HG02970 (cell line): ENCODE results near the gene SLC29A3.

Source experiments
- ATAC-seq: cut with Tn5 transposase; IDR thresholded peaks from one replicate; pipeline ENCODE4 v1.9.1; 2021; ENCODE audit warnings: mild to moderate bottlenecking, moderate library complexity, moderate number of reproducible peaks; ENCODE audit not compliant: unreplicated experiment, low FRiP score

SLC29A3 gene

GRCh38 chr10:71299071-71299785, 19.8 kb upstream of the SLC29A3 start:
- ATAC-seq = no peak

GRCh38 chr10:71300555-71301370, 18.3 kb upstream of the SLC29A3 start:
- no peak for ATAC-seq

DNA sequence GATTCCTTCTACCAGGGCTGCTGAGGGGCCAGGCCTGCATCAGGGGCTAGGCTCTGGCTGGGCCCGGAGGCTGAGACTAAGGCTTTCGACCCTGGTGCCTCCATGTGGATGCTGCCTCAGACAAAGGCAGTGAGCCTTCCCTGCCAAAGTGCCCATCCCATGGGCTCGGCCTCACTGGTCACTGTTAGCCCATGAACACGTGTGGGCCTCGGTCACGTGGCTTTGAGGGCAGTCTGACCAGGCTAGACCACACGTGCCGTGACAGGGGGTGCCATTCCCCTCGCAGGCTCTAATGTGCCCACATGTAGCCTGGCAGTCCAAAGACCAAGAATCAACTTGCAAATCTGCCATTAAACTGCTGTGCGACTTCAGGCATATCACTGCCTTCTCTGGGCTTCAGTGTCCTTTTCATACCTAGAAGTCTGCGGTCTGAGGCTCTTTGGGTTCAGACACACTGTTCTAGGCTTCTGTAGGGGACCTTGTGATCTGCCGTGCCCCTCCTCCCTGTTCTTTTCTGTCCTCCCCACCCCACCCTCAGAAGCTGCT, 17.6 kb upstream of the SLC29A3 start:
- no peak for ATAC-seq

DNA sequence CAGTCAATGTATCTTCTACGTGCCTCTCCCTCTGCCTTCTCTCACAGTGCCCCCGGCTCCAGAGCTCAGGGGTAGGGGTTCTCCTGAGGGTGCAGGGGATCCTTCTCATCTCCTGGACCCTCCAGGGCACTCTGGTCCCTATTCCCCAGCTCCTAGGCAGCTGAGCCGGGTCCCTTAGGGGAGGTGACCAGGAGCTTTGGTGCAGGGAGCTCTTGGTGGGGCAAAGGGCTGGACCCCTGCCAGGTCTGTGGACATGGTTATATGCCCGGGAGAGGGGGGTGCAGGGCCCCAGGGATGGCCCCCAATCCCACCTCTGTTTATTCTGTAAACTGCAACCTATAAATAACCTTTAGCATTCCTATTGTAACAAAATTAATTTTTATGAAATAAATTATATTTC, 16.6 kb upstream of the SLC29A3 start:
- ATAC-seq = no peak

DNA sequence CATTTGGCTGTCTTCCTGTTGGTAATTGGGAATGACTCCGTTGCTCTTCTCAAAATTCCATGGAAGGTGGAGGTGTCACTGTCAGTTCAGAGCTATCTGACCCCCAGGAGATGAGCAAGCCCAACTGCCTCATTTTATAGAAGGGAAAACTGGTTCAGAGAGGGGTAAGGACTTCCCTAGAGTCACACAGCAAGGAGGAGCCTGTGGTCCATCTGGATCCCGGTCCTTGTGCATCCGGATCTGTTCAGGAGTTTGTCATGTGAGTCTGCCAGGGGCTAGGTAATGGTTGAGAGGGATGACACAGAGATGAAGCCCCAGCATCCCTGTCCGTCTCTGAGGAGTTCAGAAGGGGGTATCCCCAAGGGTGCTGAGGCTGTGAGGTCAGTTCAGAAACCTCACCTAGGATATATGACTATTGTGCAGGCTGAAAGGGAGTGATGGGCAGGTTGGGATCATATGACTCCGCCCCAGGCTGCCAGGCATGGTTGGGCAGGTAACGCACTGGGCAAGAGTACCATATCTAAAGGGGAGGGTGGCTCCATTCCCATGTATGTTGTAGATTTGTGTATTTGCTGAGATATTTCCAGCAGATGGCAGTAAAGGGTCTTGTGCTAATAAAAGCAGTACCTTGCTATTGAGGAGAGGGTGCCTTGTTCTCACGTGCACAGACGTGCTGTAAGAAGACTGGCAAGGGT, 16.0 kb upstream of the SLC29A3 start:
- no peak for ATAC-seq

- ATAC-seq = no peak
These were observed 15.5 kb upstream of the SLC29A3 start for GRCh38 chr10:71303569-71303907.

DNA sequence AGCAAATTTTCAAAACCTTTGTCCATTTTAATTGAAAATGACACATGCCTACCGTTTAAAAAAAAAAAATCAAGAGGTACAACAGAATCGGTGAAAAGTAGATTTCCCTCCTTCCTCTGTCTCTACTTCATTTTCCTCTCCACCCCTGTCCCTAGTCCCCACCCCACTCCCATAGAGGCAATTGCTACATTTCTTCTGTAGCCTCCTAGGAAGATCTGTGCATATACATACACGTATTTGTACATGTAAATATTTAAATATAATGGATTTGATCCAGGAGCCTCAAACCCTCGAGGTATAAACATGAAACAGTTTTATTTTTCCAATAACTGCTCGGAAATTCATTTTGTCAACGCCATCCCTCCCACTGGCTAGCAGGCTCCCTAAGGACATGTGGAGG, 14.1 kb upstream of the SLC29A3 start:
- ATAC-seq = no peak

DNA sequence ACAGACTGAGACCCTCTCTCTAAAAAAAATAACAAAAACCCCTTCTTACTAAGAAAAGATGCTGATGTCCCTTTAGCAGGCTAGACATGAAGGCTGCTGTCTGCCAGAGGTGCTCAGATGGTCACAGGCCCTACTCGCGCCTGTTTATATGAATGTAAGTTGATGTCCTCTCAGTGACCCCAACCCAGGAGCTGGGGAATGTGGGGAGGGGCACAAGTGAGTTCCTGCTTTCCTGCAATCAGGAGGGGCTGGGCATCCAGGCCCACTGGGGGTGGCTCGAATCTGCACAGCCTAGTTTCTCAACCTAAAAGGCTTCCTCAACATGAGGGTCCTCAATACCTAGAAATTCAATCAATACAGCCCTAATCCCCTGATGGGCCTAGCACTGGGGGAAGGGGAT, 12.1 kb upstream of the SLC29A3 start:
- ATAC-seq = no peak

GRCh38 chr10:71307469-71308085, 11.5 kb upstream of the SLC29A3 start:
- ATAC-seq = no peak

- ATAC-seq = no peak
These were observed 10.8 kb upstream of the SLC29A3 start for GRCh38 chr10:71308244-71308643.

- no peak for ATAC-seq
These were observed 10.1 kb upstream of the SLC29A3 start for GRCh38 chr10:71308985-71309384.

DNA sequence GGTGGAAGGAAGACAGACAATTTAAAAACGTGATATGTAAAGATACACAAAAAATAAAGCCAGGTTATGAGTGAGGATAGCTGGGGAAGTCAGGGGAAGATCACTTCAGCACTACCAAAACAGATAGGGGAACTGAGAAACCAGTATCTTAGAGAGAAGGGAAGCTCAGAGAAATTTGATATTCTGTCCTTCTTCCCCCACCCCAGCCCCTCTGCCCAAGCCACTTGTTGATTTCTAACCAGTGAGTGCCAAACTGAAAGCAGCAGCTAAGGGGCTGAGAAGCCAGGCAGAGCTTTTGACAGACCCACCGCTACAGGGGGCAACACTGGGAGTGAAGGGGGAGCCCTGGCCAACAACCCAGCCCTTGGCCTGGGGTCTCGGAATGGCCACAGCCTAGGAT, 9.1 kb upstream of the SLC29A3 start:
- ATAC-seq = no peak

DNA sequence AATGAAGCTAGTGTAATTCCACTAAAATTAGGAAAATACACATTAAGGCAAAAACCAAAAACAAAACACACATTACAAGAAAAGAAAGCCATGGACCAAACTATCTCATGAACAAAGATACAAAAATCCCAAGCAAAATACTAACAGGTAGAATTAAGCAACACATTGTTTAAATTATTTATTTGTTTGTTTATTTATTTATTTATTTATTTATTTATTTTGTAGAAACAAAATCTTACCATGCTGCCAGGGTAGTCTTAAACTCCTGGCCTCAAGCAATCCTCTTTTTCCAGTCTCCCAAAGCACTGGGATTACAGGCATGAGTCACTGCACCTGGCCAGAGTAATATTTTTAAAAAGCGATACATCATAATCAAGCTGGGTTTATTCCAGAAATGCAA, 6.8 kb upstream of the SLC29A3 start:
- no peak for ATAC-seq

- no peak for ATAC-seq
These were observed 6.0 kb upstream of the SLC29A3 start for GRCh38 chr10:71312811-71313789.

DNA sequence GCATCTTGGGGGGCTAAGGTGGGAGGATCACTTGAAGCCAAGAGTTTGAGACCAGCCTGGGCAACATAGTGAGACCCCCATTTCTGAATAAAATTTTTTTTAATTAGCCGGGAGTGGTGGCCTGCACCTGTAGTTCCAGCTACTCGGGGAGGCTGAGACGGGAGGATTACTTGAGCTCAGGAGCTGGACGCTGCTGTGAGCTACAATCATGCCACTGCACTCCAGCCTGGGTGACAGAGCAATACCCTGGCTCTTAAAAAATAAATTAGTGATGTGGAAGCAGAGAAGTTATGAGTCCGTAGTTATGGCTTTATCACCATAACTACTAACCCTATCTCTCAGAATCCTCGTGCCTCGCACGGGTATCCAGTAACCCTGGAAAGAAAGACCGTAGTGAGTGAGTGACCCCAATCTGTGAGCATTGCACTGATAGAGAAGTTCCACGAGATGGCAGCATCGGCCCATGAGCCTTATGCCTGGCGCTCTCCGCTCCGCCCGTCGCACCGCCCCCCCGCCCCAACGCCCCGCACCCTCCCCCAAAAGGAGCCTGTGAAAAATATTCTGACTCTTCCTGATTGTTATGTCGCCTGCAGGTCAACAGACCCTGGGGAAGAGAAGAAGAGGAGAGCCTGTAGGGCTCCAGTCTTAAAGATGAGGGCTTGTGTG, 4.9 kb upstream of the SLC29A3 start:
- ATAC-seq = no peak

- no peak for ATAC-seq
These were observed 4.3 kb upstream of the SLC29A3 start for GRCh38 chr10:71314694-71315225.

DNA sequence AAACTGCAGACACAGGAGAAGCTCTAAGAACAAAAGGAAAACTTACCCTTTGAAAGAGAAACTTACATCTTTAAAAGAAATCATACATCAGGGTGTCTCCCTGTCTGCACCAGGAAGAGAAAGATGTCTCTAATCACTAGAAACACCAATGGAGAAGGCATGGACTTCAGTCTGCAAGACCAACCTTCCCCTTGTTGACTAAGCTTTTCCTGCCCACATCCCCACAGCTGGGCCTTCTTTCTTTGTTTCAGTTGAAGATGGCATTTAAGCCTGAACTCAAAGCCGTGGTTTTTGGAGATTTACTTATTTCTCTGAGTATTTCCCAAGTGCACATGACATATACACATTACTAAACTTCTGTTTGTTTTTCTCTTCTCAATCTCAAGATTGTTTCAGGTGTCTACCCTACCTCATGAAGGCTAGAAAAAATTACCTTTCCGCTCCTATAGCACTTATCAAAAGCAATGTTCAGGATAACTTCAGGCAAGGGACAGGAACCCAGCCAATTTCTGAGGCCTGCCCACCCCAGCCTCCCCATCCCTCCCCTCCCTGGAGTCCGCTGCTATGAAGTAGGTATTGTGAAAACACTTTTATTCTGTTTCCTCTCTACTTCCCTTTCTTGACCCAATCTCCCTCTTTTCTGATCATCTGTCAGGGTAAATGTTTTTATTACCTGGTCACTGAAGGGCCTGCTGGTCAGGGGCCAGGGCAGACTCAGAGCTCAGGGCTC, 2.8 kb upstream of the SLC29A3 start:
- ATAC-seq = no peak

GRCh38 chr10:71316786-71317160, 2.3 kb upstream of the SLC29A3 start:
- ATAC-seq = no peak
